Kidney (tissue), 14 donors: ENCODE results near the gene POLRMT. TPM values are rescaled to one million over a fixed set of nuclear protein-coding genes. Genes with fewer than 3 reads are reported as not detected.

ENCODE experiments used
- DNase-seq, 5 donors: peaks; one replicate each; pipeline ENCODE4 v3.0.0-alpha.2; 2013 to 2020
- FAIRE-seq: peaks from 2 replicates; lab custom pipeline; 2012; peaks lifted over from hg19 to GRCh38; lab: Jason Lieb, UNC
- H3K27ac ChIP-seq, 2 donors: one replicate each; pipeline ENCODE4 v1.7.0; 2013; ENCODE audit warnings: low read depth in 2 of 2, low read length in 2 of 2, inconsistent platforms in 1 of 2
- H3K27me3 ChIP-seq: one replicate; pipeline ENCODE4 v1.7.1; 2013; ENCODE audit warnings: low read length, inconsistent platforms; ENCODE audit not compliant: control insufficient read depth, insufficient read depth
- H3K36me3 ChIP-seq, 3 donors: one replicate each; pipeline versions ENCODE4 v1.7.0 to v1.7.1; 2013; ENCODE audit warnings: low read length in 3 of 3, control low read depth in 1 of 3, inconsistent platforms in 1 of 3; ENCODE audit not compliant: insufficient read depth in 3 of 3, control insufficient read depth in 2 of 3
- H3K4me1 ChIP-seq, 3 donors: one replicate each; pipeline versions ENCODE4 v1.7.0 to v1.7.1; 2013; ENCODE audit warnings: low read length in 3 of 3, inconsistent platforms in 1 of 3, low read depth in 1 of 3; ENCODE audit not compliant: control insufficient read depth in 2 of 3, insufficient read depth in 2 of 3
- H3K4me3 ChIP-seq, 3 donors: one replicate each; pipeline versions ENCODE4 v1.7.0 to v1.8.1; 2013; ENCODE audit warnings: low read length in 3 of 3, control low read depth in 1 of 3, inconsistent platforms in 1 of 3
- H3K9ac ChIP-seq, 3 donors: one replicate each; pipeline versions ENCODE4 v1.7.0 to v1.7.1; 2013; ENCODE audit warnings: low read length in 3 of 3, control low read depth in 1 of 3, inconsistent platforms in 1 of 3
- H3K9me3 ChIP-seq, 3 donors: one replicate each; pipeline versions ENCODE4 v1.7.0 to v1.7.1; 2013; ENCODE audit warnings: low read length in 3 of 3, control low read depth in 1 of 3, inconsistent platforms in 1 of 3; ENCODE audit not compliant: control insufficient read depth in 2 of 3, insufficient read depth in 1 of 3
- CTCF ChIP-seq: IDR thresholded peaks from 3 replicates; pipeline ENCODE4 v1.5.1; 2012; ENCODE audit warnings: mild to moderate bottlenecking, moderate library complexity, borderline replicate concordance; ENCODE audit not compliant: insufficient read depth; ENCODE audit errors: extremely low read depth
- intact Hi-C: fragments of 100-400 bp; cut with DNase I; formaldehyde crosslinking; loops from one replicate; pipeline ENCODE4 v1.11.1; 2022
- polyA plus RNA-seq: library from polyadenylated mRNA; stranded (reverse); fragments of 350-450 nt; fragmentation: Illumina TruSeq; extraction: RNeasy Lipid Tissue Mini Kit (QIAGEN cat#74804); gene quantifications from one replicate; pipeline ENCODE4 v1.2.3, GENCODE V29; 2014; ENCODE audit warnings: low read depth, low replicate concordance; ENCODE audit not compliant: insufficient read depth
- total RNA-seq: library from RNA; stranded (reverse); fragmentation: NEBNext Ultra II Directional; extraction: Animal tissue kit (Norgen Biotek cat#: 25700); gene quantifications from one replicate; pipeline ENCODE4 v1.2.1, GENCODE V29; 2021
- donor health status: control.
- donor health status: control.
- donor health status: control.
- donor health status: control.
- donor health status: control.
- donor health status: DM: yes; HTN: yes; CAD: no.
- donor health status: Normal renal cell carcinoma (clear cell type).

The POLRMT gene
- total and polyA plus RNA-seq, 2 donors from 2014 or later, result 49.8 to 117 TPM

- Histone ChIP-seq H3K9me3 (no peaks in the 10 kb centered on the region), H3K27ac (peak within 1 kb of the TSS; percentile 83 to 89), H3K9ac (peak within 1 kb of the TSS; percentile 47 to 74 (median 63)), H3K27me3 (no peaks in the 10 kb centered on the region), H3K36me3 (no peaks in the 10 kb centered on the region), H3K4me1 (peaks cover 0 to 34% (median 9%) of the 10 kb centered on the region in 3 donors), H3K4me3 (peak within 1 kb of the TSS; percentile 69 to 84 (median 75))
- peak; percentile 0 for TF ChIP-seq CTCF
- intact Hi-C loops, result no loop called here
- no peak for FAIRE-seq
- peak; percentile 98 to 100 (median 99) for DNase-seq
These were observed 61.1 kb downstream of the POLRMT start, which contains the start of gene BSG for GRCh38 chr19:572140-572742. TSS of gene BSG (plus strand) at chr19:572596. CDS start at chr19:572635, 39 bp downstream.

GRCh38 chr19:571566-571974, 61.8 kb downstream of the POLRMT start:
- no peak for TF ChIP-seq CTCF
- H3K27me3 ChIP-seq, result no peaks in the 10 kb centered on the region
- intact Hi-C loops, result no loop called here
- peak overlapping the region; percentile 46 to 54 (median 47) for H3K9ac ChIP-seq
- peak in 3 of 5 donors; percentile 59 to 79 (median 78) for DNase-seq
- H3K4me1 ChIP-seq, result peaks cover 0 to 28% (median 9%) of the 10 kb centered on the region in 3 donors
- H3K27ac ChIP-seq, result peak overlapping the region; percentile 2 to 16
- H3K4me3 ChIP-seq, result peak overlapping the region; percentile 64 to 69 (median 65)
- no peaks in the 10 kb centered on the region for H3K9me3 ChIP-seq
- no peak for FAIRE-seq
- no peaks in the 10 kb centered on the region for H3K36me3 ChIP-seq

GRCh38 chr19:570937-571565, 62.3 kb downstream of the POLRMT start:
- intact Hi-C loops, result no loop called here
- H3K27ac ChIP-seq, result peak overlapping the region; percentile 2 to 16
- H3K4me3 ChIP-seq, result peak overlapping the region; percentile 32 to 65 (median 64)
- TF ChIP-seq CTCF, result no peak
- no peaks in the 10 kb centered on the region for H3K36me3 ChIP-seq
- H3K9ac ChIP-seq, result peak overlapping the region in 2 of 3 donors; percentile 44 to 46
- FAIRE-seq (no peak), DNase-seq (peak; percentile 72 to 84 (median 80))
- H3K27me3 ChIP-seq, result no peaks in the 10 kb centered on the region
- H3K4me1 ChIP-seq, result peaks cover 0 to 25% (median 9%) of the 10 kb centered on the region in 3 donors
- H3K9me3 ChIP-seq, result no peaks in the 10 kb centered on the region
